NCI-H1417 treated with DMSO at 0.1 percent for 48 hours (cell line): ENCODE data around the gene IQGAP1.

Experiments used
- DNase-seq: peaks from one replicate; lab custom pipeline; 2025; lab: John Stamatoyannopoulos, UW

IQGAP1 gene

GRCh38 chr15:90441027-90441426 lies 53.0 kb downstream of the IQGAP1 start:
- no peak for DNase-seq

GRCh38 chr15:90442423-90442822 lies 54.4 kb downstream of the IQGAP1 start:
- no peak for DNase-seq

- DNase-seq, result no peak
Observed at GRCh38 chr15:90449206-90449735, 61.2 kb downstream of the IQGAP1 start.

- DNase-seq, result no peak
Observed at GRCh38 chr15:90451053-90451850, 63.2 kb downstream of the IQGAP1 start.

GRCh38 chr15:90456236-90456635 lies 68.2 kb downstream of the IQGAP1 start:
- no peak for DNase-seq

- no peak for DNase-seq
Observed at GRCh38 chr15:90458061-90458460, 70.0 kb downstream of the IQGAP1 start.

- DNase-seq, result no peak
Observed at GRCh38 chr15:90459368-90459767, 71.3 kb downstream of the IQGAP1 start.

- DNase-seq, result no peak
Observed at GRCh38 chr15:90460142-90460824, 72.2 kb downstream of the IQGAP1 start.

- DNase-seq, result no peak
Observed at GRCh38 chr15:90463381-90463780, 75.3 kb downstream of the IQGAP1 start.

- DNase-seq, result no peak
Observed at GRCh38 chr15:90465140-90465929, 77.3 kb downstream of the IQGAP1 start.

GRCh38 chr15:90465930-90466567 lies 78.0 kb downstream of the IQGAP1 start:
- DNase-seq, result no peak

GRCh38 chr15:90469723-90470122 lies 81.7 kb downstream of the IQGAP1 start:
- no peak for DNase-seq

- DNase-seq, result no peak
Observed at GRCh38 chr15:90470453-90470852, 82.4 kb downstream of the IQGAP1 start.

- no peak for DNase-seq
Observed at GRCh38 chr15:90471126-90471525, 83.1 kb downstream of the IQGAP1 start.

GRCh38 chr15:90471769-90472168 lies 83.7 kb downstream of the IQGAP1 start:
- DNase-seq, result no peak

- no peak for DNase-seq
Observed at GRCh38 chr15:90478846-90479481, 90.9 kb downstream of the IQGAP1 start.

GRCh38 chr15:90479656-90480055 lies 91.6 kb downstream of the IQGAP1 start:
- no peak for DNase-seq

- no peak for DNase-seq
Observed at GRCh38 chr15:90481023-90481422, 93.0 kb downstream of the IQGAP1 start.

- no peak for DNase-seq
Observed at GRCh38 chr15:90482124-90483011, 94.3 kb downstream of the IQGAP1 start.

GRCh38 chr15:90483012-90483307 lies 94.9 kb downstream of the IQGAP1 start:
- DNase-seq, result no peak

GRCh38 chr15:90483637-90484036 lies 95.6 kb downstream of the IQGAP1 start:
- no peak for DNase-seq
